Fibroblast of skin of right quadriceps (primary cell): ENCODE data around the gene ZNF765.
"Not testable (repeated sequence)": the region's sequence is repeated elsewhere in the genome, so short reads cannot be mapped to it uniquely, and the experiment has no call there.

ENCODE experiments used
- DNase-seq: peaks from one replicate; pipeline ENCODE4 v3.0.0-alpha.2; 2013

ZNF765 gene

GRCh38 chr19:53422551-53422950 is 27.6 kb downstream of the ZNF765 start:
- no peak for DNase-seq

GRCh38 chr19:53423074-53423473 is 28.1 kb downstream of the ZNF765 start:
- not testable (repeated sequence) for DNase-seq

- DNase-seq = not testable (repeated sequence)
Measured at GRCh38 chr19:53423680-53424079, 28.7 kb downstream of the ZNF765 start.

GRCh38 chr19:53424968-53425597 is 30.1 kb downstream of the ZNF765 start:
- peak; percentile 13 for DNase-seq

GRCh38 chr19:53431399-53432087 is 36.6 kb downstream of the ZNF765 start, which contains the start of gene ZNF761:
Gene ZNF761 (plus strand): TSS chr19:53431984. CDS start chr19:53447269, 15,285 bp downstream.
- DNase-seq = peak; percentile 86

GRCh38 chr19:53432088-53432661 is 37.2 kb downstream of the ZNF765 start:
- DNase-seq = peak; percentile 6

GRCh38 chr19:53443809-53444208 is 48.9 kb downstream of the ZNF765 start:
- DNase-seq = not testable (repeated sequence)

GRCh38 chr19:53447196-53447595 is 52.2 kb downstream of the ZNF765 start:
- not testable (repeated sequence) for DNase-seq

- DNase-seq = no peak
Measured at GRCh38 chr19:53455828-53456227, 60.9 kb downstream of the ZNF765 start.

- DNase-seq = not testable (repeated sequence)
Measured at GRCh38 chr19:53460131-53460721, 65.3 kb downstream of the ZNF765 start.

GRCh38 chr19:53461866-53462265 is 66.9 kb downstream of the ZNF765 start:
- no peak for DNase-seq

GRCh38 chr19:53462861-53463260 is 67.9 kb downstream of the ZNF765 start:
- no peak for DNase-seq

- no peak for DNase-seq
Measured at GRCh38 chr19:53463263-53463662, 68.3 kb downstream of the ZNF765 start.

GRCh38 chr19:53466726-53467484 is 72.0 kb downstream of the ZNF765 start:
- no peak for DNase-seq

- DNase-seq = peak; percentile 80
Measured at GRCh38 chr19:53467485-53468262, 72.7 kb downstream of the ZNF765 start, which contains the start of gene ZNF813. Gene ZNF813 (plus strand): TSS chr19:53467733. CDS start chr19:53483823, 16,090 bp downstream.

GRCh38 chr19:53468628-53469027 is 73.7 kb downstream of the ZNF765 start:
- not testable (repeated sequence) for DNase-seq

- DNase-seq = no peak
Measured at GRCh38 chr19:53471916-53472315, 77.0 kb downstream of the ZNF765 start.

- not testable (repeated sequence) for DNase-seq
Measured at GRCh38 chr19:53474832-53475231, 79.9 kb downstream of the ZNF765 start.

- not testable (repeated sequence) for DNase-seq
Measured at GRCh38 chr19:53475470-53475869, 80.5 kb downstream of the ZNF765 start.
